GM21390 (cell line): ENCODE results near the gene STUB1.

Source experiments
- ATAC-seq: cut with Tn5 transposase; IDR thresholded peaks from one replicate; pipeline ENCODE4 v1.9.1; 2021; ENCODE audit not compliant: unreplicated experiment

Gene STUB1

DNA sequence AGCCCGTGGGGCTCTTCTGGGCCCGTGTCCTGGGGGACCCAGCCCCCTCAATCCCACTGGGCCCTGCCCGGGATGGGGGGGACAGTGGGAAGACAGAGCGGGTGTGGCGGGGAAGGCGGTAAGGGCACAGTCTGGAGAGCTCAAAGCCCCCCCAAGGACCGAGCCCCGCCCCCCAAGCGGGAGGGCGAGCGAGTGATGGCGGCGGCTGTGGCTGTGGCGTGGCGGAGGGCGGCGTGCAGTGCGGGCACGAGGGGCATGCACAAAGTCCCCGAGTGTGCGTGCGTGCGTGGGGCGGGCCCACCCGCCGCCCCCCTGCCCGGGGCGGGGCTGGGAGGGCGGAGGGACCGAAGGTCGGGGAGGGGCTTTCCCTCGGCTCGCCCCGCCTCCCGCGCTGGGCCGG, 13.6 kb downstream of the STUB1 start:
- ATAC-seq: no peak

DNA sequence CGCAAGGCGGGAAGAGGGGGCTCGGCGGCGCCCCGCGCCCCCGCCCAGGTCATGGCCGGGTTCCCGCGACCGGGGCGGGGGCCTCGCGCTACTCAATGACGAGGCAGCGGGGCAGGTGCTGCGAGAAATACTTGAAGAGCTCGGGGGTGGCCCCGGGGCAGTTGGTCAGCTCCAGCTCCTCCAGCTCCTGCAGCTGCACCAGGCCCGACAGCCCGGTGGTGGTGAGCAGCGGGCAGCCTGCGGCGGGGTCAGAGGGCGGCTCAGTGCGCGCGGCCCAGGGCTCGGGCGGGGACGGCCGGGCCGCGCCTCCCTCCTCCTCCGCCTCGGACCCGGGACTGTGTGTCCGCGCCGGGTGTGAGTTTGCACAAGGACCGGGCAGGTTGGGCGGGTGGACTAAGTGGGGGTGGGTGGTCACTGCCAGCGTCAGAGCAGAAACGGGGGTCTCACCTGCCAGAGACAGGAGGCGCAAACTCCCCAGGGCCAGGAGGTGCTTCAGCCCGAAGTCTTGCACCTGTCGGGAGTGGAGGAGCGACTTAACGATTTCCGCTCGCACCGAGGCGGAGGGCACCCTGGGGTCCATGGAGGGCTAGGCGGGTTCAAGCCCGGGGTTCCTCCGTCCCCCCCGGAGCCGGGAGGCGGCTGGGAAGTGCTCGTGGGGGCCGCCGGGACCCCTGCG, 14.1 kb downstream of the STUB1 start:
- ATAC-seq: no peak

DNA sequence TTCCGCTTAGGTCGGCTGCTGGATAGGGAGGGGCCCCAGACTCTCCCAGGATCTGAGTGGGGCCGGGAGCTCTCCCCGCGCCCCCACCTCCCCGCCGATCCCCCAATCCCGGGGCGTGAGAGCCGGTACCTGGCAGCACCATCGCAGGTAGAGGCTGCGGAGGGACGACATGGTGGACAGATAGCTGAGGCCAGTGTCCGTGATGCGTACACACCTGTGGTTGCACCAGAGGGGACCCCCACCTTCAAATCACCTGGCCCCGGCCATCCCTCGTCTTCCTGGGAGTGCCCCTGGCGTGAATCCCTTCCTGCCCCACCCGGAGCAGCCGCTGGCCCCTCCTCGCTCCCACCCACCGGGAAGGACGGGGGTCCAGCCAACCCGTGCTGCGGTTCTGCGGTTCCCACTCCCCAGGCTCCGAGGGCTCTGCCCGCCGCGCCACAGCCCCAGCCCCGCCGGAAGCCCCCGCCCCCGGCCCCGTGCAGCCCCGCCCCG, 14.7 kb downstream of the STUB1 start:
- no peak for ATAC-seq

DNA sequence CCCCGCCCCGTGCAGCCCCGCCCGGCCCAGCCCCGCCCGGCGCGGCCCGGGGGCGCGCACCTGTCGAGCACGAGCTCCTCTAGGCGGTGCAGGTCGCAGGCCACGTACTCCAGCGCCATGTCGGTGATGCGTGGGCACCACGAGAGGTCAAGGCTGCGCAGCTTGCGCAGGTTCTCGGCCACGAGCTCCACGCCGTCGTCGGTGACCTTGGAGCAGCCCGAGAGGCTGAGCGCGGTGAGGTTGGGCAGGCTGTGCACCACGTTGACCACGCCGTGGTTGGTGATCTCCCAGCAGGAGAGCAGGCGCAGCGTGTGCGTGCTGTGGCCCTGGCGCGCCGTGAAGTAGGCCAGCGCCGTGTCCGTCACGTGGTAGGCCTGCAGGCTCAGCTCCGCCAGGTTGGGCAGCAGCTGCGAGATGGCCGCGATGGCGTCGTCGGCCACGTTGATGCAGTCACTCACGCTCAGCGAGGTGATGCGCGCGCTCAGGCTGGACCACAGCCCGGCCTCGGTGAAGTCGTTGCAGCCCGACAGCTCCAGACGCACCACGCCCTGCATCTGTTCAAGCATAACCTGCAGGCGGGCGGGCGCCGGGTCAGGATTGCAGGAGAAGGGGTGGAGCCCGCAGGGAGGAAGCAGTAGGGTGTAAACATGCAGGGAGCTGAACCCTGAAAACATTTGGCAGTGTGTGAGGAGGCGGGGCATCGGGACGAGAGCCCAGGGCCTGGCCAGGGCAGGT, 15.3 kb downstream of the STUB1 start:
- no peak for ATAC-seq

DNA sequence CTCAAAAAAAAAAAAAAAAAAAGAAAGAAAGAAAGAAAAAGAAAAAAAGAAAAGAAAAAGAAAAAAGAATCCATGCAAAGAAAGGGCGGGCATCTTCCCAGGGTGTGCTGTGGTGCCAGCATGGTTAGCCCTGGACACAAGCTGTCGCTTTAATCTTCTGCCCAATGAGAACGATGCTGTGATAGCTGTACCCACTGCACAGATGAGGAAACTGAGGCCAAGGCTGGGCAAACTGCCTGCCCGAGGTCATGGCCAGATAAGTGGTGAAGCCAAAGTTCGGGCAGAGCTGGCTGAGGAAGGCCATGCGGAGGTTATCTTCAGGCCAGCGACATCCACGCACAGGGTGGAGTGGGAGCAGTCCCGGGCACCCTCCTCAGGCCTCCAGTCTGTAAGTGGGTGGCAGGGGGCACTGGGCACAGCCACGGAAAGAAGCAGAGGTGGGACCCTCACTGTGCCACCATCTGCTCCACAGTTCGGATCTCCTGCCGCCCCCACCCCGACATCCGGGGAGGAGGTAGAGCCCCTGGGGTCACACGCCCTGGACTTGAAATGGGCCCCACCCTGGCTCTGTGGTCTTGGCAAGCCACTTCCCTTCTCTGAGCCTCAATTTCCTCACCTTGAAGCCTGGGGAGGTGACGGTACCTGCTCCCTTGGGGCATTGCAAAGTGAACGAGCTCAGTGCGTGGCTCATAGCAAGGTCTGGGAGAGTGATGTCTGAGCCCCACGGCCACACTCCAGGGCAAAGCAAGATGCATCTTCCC, 18.9 kb downstream of the STUB1 start:
- no peak for ATAC-seq

DNA sequence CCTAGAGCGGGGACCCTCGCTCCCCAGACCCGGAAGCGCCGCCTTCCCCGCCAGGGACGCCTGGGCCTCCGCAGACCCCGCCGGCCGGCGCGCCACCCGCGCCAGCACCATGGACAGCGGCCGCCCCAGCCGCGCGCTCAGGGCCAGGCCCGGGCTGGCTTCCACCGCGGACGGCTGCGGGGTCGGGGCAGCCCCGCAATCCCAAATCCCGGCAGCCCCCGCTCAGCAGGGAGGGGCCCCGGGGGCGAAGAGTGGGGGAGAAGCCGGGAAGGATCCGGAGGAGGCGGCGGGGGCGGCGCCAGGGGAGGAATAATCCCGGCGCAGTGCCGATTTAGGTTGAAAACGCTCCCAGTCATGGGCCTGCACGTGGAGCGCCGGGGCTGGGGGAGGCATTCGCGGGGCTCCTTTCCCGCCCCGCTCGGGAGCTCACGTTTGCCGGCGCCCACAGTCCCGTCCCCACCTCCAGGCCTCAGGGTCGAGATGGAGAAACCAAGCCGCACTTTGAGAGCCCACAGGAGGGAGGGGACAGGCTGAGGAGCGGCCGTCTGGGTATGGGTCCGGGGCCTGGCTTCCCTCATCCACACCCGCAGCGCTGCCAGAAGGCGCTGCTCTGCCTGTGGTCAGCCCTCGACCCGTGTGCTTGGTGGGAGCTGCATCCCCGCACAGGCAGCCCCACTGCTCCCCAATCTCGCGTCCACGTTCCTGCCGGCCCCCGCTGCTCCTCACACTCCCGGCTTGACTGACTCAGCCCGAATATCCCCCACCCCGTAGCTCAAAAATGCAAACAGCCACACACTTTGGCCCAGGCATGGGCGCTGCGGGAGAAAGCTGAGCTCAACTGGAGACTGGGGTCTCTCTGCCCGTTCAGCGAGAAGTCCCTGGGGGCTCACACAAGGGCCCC, 20.7 kb downstream of the STUB1 start:
- no peak for ATAC-seq

DNA sequence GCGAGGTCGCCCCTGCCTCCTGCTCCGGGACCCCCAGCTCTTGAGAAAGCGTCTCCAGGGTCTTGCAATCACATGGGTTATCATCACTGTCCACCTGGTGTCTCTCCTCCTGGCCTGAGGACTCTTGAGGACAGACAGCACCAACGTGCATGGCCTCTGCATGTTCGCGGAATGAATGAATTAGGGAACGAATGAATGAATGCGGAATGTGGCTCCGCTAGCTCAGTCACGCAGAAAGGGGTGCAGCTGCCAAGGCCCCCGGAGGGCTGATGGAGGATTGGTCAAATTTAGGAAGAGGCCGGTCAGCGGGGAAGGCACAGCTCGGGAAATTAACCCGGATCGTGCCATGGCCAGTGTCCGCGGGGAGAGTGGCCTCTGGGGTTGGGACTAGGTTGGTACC, 22.1 kb downstream of the STUB1 start:
- no peak for ATAC-seq

DNA sequence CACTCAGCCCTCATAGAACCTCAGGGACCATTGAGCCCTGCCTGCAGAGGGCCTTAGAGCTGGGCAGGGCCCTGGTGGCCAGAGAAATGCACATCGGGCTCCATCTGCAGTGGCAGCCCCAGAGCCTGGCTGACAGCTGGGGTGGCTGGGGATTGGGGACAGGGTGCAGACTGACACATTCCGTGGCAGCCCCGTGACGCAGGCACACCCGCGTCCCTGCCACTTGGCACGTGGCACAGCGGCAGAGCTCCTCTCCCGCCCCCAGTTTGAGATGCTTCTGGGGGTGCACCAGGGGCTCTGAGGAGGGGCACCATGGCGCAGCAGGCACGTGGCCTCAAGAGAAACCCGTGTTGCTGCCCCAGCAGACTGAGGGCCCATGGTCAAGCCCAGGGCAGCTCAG, 23.2 kb downstream of the STUB1 start:
- ATAC-seq: no peak

DNA sequence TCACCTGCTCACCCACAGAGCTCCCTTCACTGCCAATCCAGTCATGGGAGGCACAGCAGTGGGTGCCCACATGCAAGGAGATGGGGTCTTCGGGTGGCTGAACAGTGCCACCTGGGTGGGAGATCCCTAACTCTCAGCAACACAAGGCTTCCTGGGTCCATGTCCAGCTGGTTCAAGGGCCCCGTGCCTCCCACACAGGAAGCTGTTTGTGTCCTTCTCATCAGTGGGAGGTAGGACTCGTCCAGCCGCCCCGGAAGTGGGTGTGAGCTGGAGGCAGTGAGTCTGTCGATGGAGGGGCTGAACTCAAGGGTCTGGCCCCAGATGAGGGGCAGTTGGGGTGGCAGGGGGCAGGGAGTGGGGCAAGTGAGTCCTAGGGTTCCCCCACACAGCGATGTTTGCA, 23.8 kb downstream of the STUB1 start:
- ATAC-seq: no peak

DNA sequence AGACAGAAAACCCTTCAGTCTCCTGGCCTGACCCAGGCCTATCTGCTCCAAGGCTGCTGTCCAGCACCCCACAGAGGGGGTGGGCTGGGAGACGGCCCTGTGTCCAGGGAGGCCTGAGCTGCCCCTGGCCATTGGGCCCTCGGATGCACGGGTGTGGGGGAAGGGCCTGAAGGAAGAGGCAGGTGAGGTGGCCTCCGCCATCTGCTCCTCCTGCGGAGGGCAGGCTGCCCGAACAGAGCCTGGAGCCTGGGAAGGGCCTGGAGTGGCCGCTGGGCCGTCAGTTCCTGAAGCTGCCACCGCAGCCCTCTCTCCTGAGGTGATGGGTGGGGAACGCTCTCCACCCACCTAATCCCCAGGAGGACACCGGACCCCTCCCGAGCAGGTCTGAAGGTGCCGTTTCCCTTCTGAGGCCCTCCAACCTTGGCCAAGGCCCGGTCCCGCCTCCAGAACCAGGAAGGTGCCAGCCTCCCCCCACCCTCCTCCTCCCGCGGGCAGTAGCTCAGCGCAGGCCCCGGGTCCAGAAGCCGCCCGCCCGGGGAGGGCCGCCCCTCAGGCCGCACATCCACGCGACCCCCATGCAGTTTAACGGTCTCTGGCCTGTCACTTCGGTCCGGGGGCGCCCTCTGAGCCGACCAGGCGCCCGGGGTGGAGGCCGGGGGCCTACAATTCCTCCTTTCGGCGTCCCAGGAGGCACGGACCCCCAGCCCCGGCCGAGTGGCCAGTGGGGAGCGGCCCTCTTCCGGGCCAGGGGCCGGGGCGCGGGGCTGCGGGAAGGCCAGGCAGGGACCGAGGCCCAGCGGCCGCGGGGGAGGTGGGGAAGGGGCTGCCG, 24.6 kb downstream of the STUB1 start:
- no peak for ATAC-seq

DNA sequence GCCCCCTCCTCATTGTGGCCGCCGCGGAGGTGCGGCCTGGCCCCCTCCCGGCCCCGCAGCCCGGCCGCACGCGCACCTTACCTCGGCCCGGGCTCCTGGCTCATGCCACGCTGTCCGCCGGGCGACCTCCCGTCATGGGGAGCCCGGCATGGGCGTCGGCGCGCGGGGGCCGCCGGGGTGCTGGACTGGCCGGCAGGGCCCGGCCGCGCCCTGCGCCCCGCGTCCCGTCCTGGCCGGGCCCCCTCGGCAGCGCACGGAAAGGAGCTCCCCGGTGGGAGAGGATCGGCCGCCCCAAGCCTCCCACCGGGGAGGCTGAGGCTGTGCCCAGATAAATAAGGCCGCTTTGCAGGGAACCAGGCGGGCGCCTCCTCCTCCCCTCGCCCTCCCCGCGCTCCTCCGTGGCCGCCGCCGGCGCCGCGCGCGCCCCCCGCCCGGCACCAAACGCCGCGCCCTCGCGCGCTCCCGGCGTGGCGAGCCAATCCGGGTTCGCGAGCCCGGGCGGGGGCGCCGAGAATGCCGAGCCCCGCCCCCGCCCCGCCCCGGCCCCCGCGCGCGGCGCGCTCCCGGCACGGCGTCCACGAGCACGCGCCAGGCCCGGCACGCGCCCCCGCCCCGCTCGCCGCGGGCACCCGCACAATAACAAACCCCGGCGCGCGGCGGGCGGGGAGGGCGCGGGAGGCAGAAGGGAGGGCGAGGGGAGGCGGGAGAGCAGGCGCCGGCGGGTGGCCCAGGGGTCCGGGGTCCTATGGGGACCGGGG, 25.4 kb downstream of the STUB1 start, which contains the start of gene FBXL16:
TSS of gene FBXL16 (minus strand) at position 371 of the 758 bp plus-strand sequence. CDS start 8,396 bp downstream, outside the sequence.
- ATAC-seq: no peak

DNA sequence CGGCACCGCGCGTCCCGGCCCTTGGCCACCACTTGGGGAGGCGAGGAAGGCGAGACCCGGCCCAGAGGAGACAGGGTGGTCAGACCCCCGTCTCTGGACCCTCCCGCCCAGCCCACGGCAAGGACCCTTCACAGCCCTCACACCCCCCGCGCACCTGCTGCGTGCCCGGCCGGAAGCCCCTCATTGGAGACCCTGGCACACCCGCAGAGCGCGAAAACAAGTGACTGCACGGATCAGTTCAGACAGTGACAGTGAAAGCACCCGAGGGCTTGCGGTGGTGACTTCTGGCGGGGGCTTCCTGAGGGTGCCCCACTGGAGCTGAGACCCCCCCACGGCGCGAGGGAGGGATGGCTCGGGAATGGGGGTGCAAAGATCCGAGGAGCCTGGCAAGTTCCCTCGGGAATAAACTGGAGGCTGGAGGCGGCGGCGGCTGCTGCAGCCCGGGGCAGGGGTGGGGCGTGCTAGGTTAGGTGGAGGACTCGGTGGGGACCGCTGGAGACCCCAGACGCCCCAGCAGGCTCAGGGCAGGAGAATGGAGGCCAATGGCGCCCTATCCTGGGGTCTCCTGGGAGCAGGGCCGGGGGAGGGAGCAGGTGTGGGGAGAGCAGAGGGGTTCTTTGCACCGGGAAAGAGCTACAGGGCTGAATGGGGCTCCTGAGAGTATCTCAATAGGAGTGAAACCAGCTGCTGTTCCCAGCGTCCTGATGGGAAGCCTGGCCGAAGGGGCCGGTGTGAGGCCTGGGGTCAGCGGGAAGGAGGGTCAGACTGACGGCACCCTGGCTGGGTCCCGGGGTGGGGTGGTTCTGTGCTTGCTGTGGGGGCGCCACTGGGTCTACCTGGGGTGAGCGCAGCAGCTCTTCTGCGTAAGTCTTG, 26.2 kb downstream of the STUB1 start:
- ATAC-seq: no peak

DNA sequence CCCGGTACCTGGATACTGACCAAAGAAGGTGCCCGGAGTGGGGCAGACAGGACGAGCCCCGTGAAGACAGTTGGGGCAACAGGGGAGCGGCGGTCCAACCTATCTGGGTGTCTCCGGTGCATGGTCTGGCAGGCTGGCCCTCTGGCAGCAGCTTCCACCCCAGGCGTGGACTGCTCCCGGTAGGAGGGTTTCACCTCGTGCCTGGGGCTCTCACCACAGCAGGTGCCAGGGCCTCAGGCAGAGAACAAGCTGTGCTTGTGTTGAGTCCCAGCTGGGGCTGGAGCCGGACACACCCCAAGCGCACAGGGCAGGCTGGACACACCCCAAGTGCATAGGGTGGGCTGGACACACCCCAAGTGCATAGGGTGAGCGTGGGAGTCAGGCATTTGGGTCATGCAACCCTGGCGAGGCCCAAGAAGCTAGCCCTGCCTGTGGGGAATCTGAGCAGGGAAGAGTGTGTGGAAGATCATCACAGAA, 26.9 kb downstream of the STUB1 start:
- no peak for ATAC-seq

DNA sequence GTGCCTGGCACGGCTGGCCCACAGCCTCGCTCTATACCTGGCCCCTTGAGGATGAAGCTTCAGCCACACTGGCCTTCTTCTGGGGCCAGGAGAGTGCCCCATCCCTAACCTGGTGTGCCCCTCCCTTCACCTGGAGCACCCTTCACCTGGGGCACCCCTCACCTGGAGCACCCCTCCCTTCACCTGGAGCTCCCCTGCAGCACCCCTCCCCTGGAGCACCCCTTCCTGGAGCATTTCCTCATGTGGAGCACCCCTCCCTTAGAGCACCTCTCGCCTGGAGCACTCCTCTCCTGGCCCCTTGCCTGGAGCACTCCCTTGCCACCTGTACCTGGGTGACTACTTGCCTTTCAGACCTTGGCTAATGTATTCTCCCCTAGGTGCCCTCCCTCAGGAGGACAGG, 27.8 kb downstream of the STUB1 start:
- ATAC-seq: no peak

DNA sequence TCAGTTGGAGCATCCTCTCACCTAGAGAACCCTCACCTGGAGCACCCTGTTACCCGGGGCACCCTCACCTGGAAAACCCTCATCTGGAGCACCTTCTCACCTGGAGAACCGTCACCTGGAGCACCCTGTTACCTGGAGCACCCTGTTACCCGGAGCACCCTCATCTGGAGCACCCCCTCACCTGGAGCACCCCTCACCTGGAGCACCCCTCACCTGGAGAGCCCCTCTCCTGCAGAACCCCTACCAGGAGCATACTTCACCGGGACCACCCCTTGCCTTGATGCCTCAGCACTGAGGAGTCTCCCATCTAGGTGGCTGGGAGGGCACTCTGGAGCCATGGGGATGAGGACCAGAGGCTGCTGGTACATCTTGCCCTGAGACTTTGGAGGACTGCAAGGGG, 28.7 kb downstream of the STUB1 start:
- no peak for ATAC-seq

DNA sequence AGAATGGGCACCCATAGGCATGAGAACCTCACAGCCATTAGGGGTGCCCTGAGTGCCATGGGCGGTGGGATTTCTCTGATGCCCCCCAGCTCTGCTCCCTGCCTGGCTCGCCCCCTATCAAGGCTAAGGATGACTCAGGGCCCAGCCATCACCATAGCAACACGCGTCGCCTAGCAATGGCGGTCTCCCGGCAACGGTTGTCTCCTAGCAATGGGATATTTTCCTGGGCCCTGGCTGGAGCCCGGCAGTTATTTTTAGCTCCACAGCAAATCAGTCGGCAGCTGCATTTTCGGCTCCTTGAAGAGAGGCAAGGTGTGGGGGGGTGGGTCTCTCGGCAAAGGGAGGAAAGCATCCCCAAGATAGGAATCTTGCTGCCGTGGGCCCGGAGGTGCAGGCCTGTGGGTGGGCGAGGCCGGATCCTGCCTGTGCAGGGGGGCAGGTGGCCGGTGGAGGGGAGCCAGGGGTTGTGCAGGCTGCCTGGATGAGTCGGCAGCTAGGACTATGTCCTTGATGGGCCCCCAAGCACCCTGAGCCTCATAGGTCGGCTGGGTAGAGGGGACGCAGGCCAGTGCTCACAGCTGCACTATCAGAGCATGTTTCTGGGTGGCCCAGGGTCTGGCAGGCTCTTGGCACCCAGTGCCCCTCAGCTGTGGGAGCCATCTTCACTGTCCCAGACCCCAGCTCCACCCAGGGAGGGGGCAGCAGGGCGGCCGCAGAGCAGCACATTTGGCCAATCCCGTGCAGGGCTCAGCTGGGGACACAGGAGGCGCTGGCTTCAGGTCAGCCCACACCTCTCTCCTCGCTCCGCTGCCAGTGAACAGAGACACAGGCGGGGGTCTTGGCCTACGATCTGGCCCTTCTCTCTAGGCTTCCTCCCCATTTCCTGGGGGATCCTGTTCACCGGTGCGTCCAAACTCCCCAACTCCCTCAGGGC, 29.6 kb downstream of the STUB1 start:
- ATAC-seq: no peak

DNA sequence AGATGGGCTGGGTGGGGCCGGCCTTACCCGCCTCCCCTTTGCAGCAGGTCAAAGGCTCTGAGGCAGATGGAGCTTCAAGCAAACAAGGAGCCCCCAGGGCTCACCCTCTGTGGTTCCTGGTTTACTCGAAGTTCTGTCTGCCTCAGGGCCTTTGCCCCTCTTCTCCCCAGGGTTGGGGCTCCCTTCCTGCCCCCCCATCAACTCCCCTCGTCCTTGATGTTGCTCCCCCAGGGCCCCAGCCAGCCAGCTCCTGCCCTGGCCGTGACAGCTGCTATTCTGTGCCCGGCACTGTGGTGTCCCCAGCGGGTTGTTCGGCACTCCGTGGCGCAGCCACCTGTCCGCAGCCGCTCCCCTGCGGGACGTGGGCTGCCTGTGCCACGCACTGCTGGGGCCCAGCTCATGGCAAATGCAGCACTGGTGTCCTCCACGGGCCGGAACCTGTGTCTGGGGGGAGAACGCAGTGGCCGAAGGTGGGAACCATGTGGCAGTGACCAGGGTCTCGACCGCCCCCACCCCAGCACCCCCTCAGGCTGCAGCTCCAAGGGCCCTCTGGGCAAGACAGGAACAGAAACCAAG, 30.4 kb downstream of the STUB1 start:
- no peak for ATAC-seq
